Mucosa of descending colon (tissue), 3 donors: ENCODE measurements around the gene CALML6. TPM values are rescaled to one million over a fixed set of nuclear protein-coding genes. Genes with fewer than 3 reads are reported as not detected.

Experiments used
- ATAC-seq: fragments of 200-7000 bp; cut with Tn5 transposase; one replicate; pipeline ENCODE4 v1.9.1; 2020; ENCODE audit warnings: mild to moderate bottlenecking, moderate library complexity
- DNase-seq, 3 donors: peaks; one replicate each; pipeline ENCODE4 v3.0.0-alpha.2; 2020
- H3K36me3 ChIP-seq: fragments of 200-600 bp; one replicate; pipeline ENCODE4 v1.8.0; 2021; ENCODE audit warnings: low read depth, mild to moderate bottlenecking
- H3K4me1 ChIP-seq: fragments of 200-600 bp; one replicate; pipeline ENCODE4 v1.8.0; 2021; ENCODE audit warnings: low read depth, mild to moderate bottlenecking
- H3K4me3 ChIP-seq: fragments of 200-600 bp; one replicate; pipeline ENCODE4 v1.8.0; 2021; ENCODE audit warnings: mild to moderate bottlenecking
- H3K9me3 ChIP-seq: fragments of 200-600 bp; one replicate; pipeline ENCODE4 v1.8.0; 2021; ENCODE audit warnings: mild to moderate bottlenecking
- intact Hi-C, 2 donors: fragments of 100-400 bp; cut with DNase I in 1 of 2; cut with micrococcal nuclease in 1 of 2; formaldehyde crosslinking; loops; one replicate each; pipeline versions ENCODE4 v1.11.0 to v1.11.1; 2022; cut with DNase I, micrococcal nuclease
- total RNA-seq, 3 donors: library from RNA; stranded (reverse); fragmentation: NEBNext Ultra II Directional in 2 of 3; extraction: Animal tissue kit (Norgen Biotek cat#: 25700) in 2 of 3; gene quantifications; one replicate each; pipeline versions ENCODE4 v1.2.1 to v1.2.4, GENCODE V29; 2021 to 2023
- TF ChIP-seq, protein P1 (sequence below): fragments of 200-600 bp; IDR thresholded peaks from one replicate; pipeline ENCODE4 v1.8.0; 2022; ENCODE audit warnings: antibody characterized with exemption, mild to moderate bottlenecking
- donor health status: DM: no; HTN: no; CAD: no; lungs with moderate emphysema.
- donor health status: DM: no; HTN: no; CAD: no.
- donor health status: DM: no; HTN: yes; CAD: no.

The CALML6 gene
- total RNA-seq, 3 donors from 2014 or later, result 0.32 to 1.2 (median 0.43) TPM

DNA sequence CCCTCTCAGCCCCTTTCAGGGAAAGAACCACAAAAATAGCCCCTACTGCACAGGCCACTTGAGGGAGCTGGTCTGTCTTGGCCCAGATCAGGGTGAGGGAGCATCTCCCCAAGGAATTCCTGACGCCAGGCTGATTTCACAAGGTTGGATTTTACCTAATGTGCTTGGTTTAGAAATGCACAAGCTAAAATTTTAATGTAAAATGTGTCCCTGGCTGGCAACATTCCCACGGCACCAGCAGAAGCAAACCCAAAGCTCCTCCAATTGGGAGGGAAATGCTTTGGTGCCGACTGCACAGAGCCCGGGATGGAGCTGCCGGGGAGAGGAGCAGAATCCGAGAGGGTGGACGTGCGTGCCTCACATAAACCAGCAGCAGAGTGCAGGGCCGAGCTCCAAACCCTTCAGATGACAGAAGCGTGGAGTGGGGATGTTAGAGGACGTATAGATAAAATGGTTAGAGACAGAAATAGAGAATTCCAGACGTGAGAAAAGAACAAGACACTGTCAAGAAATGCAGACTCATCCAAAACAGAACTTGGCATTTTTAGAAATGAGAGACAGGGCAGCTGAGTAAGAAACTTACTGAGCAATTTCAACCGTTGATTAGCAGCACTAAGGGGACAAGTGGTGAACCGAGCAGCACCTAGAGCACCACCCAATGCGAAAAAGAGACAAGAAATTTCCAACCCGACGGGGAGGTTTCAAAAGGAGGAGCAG, 45.6 kb downstream of the CALML6 start:
- TF ChIP-seq, protein P1, sequence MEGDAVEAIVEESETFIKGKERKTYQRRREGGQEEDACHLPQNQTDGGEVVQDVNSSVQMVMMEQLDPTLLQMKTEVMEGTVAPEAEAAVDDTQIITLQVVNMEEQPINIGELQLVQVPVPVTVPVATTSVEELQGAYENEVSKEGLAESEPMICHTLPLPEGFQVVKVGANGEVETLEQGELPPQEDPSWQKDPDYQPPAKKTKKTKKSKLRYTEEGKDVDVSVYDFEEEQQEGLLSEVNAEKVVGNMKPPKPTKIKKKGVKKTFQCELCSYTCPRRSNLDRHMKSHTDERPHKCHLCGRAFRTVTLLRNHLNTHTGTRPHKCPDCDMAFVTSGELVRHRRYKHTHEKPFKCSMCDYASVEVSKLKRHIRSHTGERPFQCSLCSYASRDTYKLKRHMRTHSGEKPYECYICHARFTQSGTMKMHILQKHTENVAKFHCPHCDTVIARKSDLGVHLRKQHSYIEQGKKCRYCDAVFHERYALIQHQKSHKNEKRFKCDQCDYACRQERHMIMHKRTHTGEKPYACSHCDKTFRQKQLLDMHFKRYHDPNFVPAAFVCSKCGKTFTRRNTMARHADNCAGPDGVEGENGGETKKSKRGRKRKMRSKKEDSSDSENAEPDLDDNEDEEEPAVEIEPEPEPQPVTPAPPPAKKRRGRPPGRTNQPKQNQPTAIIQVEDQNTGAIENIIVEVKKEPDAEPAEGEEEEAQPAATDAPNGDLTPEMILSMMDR, result no peak
- Histone ChIP-seq H3K4me1 (no peaks in the 10 kb centered on the region), H3K36me3 (no peaks in the 10 kb centered on the region), H3K9me3 (no peaks in the 10 kb centered on the region), H3K4me3 (no peak overlapping the region)
- no peak for DNase-seq
- no peak for ATAC-seq
- intact Hi-C loops, result no loop called here

DNA sequence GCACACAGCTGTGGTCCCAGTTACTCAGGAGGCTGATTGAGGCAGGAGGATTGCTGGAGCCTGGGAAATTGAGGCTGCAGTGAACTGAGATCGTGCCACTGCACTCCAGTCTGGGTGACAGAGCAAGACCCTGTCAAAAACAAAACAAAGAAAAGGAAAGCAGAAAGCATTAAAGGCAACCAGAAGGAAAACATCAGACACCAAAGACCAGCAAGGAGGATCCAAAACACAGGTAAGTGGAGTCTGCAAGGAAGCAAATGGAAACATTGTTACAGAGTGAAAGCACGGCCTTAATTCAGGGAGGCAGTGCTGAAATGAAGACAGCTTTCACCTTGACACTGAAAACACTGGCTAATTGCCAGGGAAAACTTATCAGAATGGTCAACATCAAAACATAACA, 47.7 kb downstream of the CALML6 start:
- no peak for ATAC-seq
- Histone ChIP-seq H3K4me1 (no peaks in the 10 kb centered on the region), H3K9me3 (no peaks in the 10 kb centered on the region), H3K36me3 (no peaks in the 10 kb centered on the region), H3K4me3 (no peak overlapping the region)
- TF ChIP-seq, protein P1, result no peak
- no peak for DNase-seq
- intact Hi-C loops, result no loop called here

DNA sequence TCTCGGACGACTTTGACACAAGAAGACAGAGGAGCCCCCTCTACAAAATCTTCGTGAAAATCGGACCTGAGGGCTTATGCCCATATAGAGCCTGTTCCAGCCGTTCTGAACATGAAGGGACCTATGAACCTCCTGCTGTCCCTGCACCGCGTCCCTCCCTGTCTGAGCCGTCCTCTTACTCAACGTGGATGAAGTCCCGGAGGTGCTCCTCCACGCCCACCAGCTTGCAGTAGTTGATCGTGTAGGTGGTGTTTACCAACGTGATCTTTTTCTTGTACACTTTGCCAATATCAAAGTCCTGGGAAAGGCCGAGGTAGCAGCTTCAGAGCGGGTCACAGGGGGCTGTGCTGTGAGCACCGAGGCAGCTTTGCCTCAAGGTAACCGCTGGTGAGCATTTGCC, 48.5 kb downstream of the CALML6 start:
- TF ChIP-seq, protein P1, result no peak
- intact Hi-C loops, result no loop called here
- no peak for ATAC-seq

GRCh38 chr1:1964811-1965210, 49.8 kb downstream of the CALML6 start:
- no peaks in the 10 kb centered on the region for H3K4me1 ChIP-seq
- ATAC-seq (no peak), DNase-seq (no peak)
- intact Hi-C loops, result no loop called here
- no peaks in the 10 kb centered on the region for H3K36me3 ChIP-seq
- H3K9me3 ChIP-seq, result no peaks in the 10 kb centered on the region
- H3K4me3 ChIP-seq, result no peak overlapping the region
- TF ChIP-seq, protein P1, result no peak

More for the DNA sequence above, 48.5 kb downstream of the CALML6 start:
- Histone ChIP-seq H3K9me3 (no peaks in the 10 kb centered on the region), H3K4me1 (no peaks in the 10 kb centered on the region), H3K36me3 (no peaks in the 10 kb centered on the region), H3K4me3 (no peak overlapping the region)
- DNase-seq, result no peak

GRCh38 chr1:1965546-1965945, 50.5 kb downstream of the CALML6 start:
- intact Hi-C loops, result no loop called here
- TF ChIP-seq, protein P1, result no peak
- ATAC-seq (no peak), DNase-seq (no peak)
- no peaks in the 10 kb centered on the region for H3K4me1 ChIP-seq
- H3K9me3 ChIP-seq, result no peaks in the 10 kb centered on the region
- no peaks in the 10 kb centered on the region for H3K36me3 ChIP-seq
- no peak overlapping the region for H3K4me3 ChIP-seq
